Left ventricle myocardium inferior (tissue), 1 donor: ENCODE measurements around the gene UIMC1. TPM values are rescaled to one million over a fixed set of nuclear protein-coding genes. Genes with fewer than 3 reads are reported as not detected.

Experiments
- DNase-seq: peaks from one replicate; pipeline ENCODE4 v3.0.0-alpha.2; 2020
- H3K27ac ChIP-seq: fragments of 200-600 bp; replicated peaks from 2 replicates; pipeline ENCODE4 v1.8.0; 2021
- H3K27me3 ChIP-seq: fragments of 200-600 bp; 2 replicates; pipeline ENCODE4 v1.8.0; 2021; ENCODE audit warnings: low read depth
- H3K36me3 ChIP-seq: fragments of 200-600 bp; 2 replicates; pipeline ENCODE4 v1.8.0; 2021
- H3K4me1 ChIP-seq: fragments of 200-600 bp; 2 replicates; pipeline ENCODE4 v1.8.0; 2021
- H3K4me3 ChIP-seq: fragments of 200-600 bp; 2 replicates; pipeline ENCODE4 v1.8.0; 2021; ENCODE audit warnings: mild to moderate bottlenecking, moderate library complexity
- H3K9me3 ChIP-seq: fragments of 200-600 bp; replicated peaks from 2 replicates; pipeline ENCODE4 v1.8.0; 2021
- CTCF ChIP-seq: fragments of 200-600 bp; IDR thresholded peaks from 2 replicates; pipeline ENCODE4 v1.8.0; 2021; ENCODE audit warnings: antibody characterized with exemption, mild to moderate bottlenecking, borderline replicate concordance
- intact Hi-C: fragments of 100-400 bp; cut with micrococcal nuclease; formaldehyde crosslinking; loops from one replicate; pipeline ENCODE4 v1.11.0; 2022
- total RNA-seq: library from RNA; stranded (reverse); fragmentation: NEBNext Ultra II Directional; extraction: Animal tissue kit (Norgen Biotek cat#: 25700); gene quantifications from one replicate; pipeline ENCODE4 v1.2.1, GENCODE V29; 2021
- donor health status: DM: no; HTN: yes; CAD: no; lungs with severe emphysema.

Gene UIMC1
- total RNA-seq, 1 donor from 2014 or later = 30.7 TPM

DNA sequence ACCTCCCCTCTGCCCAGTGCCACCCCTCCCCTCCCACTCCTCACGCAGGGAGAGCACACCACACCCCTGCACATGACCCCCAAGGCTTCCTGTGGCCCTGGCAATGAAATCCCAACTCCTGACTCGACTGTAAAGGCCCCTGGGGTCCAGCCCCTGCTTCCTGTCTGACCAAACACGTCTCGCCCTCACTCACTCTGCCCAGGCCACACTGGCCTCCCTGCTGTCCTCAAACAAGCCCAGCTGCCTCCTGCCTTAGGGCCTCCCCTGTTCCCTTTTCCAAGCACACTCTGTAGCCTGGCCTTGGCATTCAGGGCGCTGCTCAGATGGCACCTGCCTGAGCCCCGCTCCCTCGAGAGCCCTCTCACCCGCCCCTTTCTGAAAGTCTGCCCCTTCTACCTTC lies 149.8 kb downstream of the UIMC1 start:
- H3K27ac ChIP-seq = no peak overlapping the region
- no peak for TF ChIP-seq CTCF
- H3K4me1 ChIP-seq = no peaks in the 10 kb centered on the region
- no peaks in the 10 kb centered on the region for H3K36me3 ChIP-seq
- no peak for DNase-seq
- H3K9me3 ChIP-seq = no peaks in the 10 kb centered on the region
- intact Hi-C loops = no loop called here
- no peak overlapping the region for H3K4me3 ChIP-seq
- peaks cover 76% of the 10 kb centered on the region for H3K27me3 ChIP-seq

DNA sequence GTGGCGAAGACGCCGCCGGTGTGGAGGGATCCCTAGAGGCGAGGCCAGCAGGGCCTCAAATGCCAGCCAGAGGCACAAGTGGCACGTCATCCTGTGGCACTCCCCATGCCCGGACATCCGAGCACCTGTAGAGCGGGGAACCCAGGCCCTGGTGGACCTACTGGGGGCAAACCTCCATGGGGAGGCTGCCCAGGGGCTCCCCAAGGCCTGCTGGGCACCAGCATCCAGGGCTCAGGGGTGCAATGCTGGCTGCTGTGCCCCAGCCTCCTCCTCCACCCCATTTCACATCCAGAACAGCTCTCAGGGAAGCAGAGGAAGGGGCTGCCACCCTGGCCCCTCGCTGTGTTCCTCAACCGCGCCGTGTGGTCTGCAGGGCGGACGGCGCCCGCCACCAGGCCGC lies 151.0 kb downstream of the UIMC1 start:
- Histone ChIP-seq H3K4me1 (no peaks in the 10 kb centered on the region), H3K9me3 (no peaks in the 10 kb centered on the region), H3K27me3 (peaks cover 76% of the 10 kb centered on the region), H3K4me3 (no peak overlapping the region), H3K27ac (no peak overlapping the region), H3K36me3 (no peaks in the 10 kb centered on the region)
- no peak for DNase-seq
- no peak for TF ChIP-seq CTCF
- intact Hi-C loops = no loop called here

Other genes with a start within 250 kb of the UIMC1 start
- not detected for gene UNC5A, start 196.2 kb downstream of the UIMC1 start, total RNA-seq
- gene HK3, start 107.4 kb downstream of the UIMC1 start, total RNA-seq = 3.5 TPM
- 8.5 TPM for gene ZNF346, start 15.9 kb upstream of the UIMC1 start, total RNA-seq
- gene FGFR4, start 80.1 kb upstream of the UIMC1 start, total RNA-seq = 0.93 TPM
- 40.8 TPM for gene NSD1, start 127.0 kb upstream of the UIMC1 start, total RNA-seq